GM19351 (cell line): ENCODE data around the gene OGFOD1.

ENCODE experiments used
- ATAC-seq: cut with Tn5 transposase; IDR thresholded peaks from one replicate; pipeline ENCODE4 v1.9.1; 2021; ENCODE audit warnings: mild to moderate bottlenecking, moderate library complexity; ENCODE audit not compliant: unreplicated experiment

The OGFOD1 gene

DNA sequence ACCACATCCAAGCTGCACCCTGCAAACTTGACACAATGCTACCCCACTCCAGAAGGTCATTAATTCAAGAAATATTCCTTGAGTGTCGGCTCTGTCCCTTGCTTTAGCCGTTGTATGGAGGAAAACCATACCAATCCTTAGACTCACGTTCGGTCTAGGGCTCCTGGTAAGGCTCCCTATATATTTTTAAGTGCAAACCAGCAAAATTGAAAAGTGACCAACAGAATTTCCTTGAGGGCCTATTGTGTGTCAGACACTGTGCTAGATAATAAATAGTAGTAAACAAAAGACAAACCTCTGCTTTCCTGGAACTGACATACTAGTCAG, 68.9 kb downstream of the OGFOD1 start:
- no peak for ATAC-seq

DNA sequence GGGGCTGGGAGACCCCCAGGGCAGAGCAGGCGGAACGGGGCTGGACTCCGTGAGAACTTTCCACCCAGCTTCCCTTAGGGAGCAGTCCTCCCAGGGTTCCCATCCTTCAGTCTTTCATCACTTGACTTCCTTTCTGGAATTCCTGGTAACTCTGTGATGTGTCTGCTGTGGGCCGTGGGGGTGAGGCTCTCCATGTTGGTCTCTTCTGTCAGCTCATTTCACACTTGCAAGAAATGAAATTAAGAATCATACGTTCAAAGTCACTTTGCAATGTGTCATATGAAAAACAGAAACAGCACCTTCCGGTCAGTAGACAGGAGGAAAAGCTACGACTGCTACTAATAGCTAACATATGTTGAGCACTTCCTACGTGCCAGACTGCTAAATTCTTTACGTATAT, 73.9 kb downstream of the OGFOD1 start:
- ATAC-seq, result no peak
